ENCODE measurements around the gene HSFY2. TPM values are rescaled to one million over a fixed set of nuclear protein-coding genes. Genes with fewer than 3 reads are reported as not detected.
"Not testable (repeated sequence)": the region's sequence is repeated elsewhere in the genome, so short reads cannot be mapped to it uniquely, and the experiment has no call there.

The HSFY2 gene, protein sequence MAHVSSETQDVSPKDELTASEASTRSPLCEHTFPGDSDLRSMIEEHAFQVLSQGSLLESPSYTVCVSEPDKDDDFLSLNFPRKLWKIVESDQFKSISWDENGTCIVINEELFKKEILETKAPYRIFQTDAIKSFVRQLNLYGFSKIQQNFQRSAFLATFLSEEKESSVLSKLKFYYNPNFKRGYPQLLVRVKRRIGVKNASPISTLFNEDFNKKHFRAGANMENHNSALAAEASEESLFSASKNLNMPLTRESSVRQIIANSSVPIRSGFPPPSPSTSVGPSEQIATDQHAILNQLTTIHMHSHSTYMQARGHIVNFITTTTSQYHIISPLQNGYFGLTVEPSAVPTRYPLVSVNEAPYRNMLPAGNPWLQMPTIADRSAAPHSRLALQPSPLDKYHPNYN
- total RNA-seq (under 1 TPM in 1 of 5 donors, not detected in 4; 0.37 TPM), polyA plus RNA-seq (under 1 TPM in 2 of 3 donors, not detected in 1; 0.08 to 0.25 TPM)
- long read RNA-seq, donor 1 = 0 reads
- long read RNA-seq, donor 2 = 0 reads
- long read RNA-seq, donor 3 = 0 reads
- long read RNA-seq, donor 4 = 0 reads
- long read RNA-seq, donor 5 = 0 reads
- long read RNA-seq, donor 6 = 0 reads
- long read RNA-seq, donor 7 = 0 reads
- long read RNA-seq, donor 8 = 0 reads
- long read RNA-seq, donor 9 = 0 reads
- long read RNA-seq, donor 10 = 0 reads

- H3K36me3 ChIP-seq; H3K4me1 ChIP-seq; intact Hi-C loops (cut with DNase I; ENCODE audit: low total_unique reads); DNase-seq; H3K27me3 ChIP-seq; H3K9me3 ChIP-seq; H3K27ac ChIP-seq; H3K4me3 ChIP-seq: not testable (repeated sequence)
- no CpG with 5 or more reads among the region's 1 CpG for WGBS, 5 donors
These were observed at the start of gene HSFY2 for GRCh38 chrY:18773635-18774034. HSFY2 (minus strand) TSS chrY:18773735; CDS start chrY:18773618, 117 bp downstream.

DNA sequence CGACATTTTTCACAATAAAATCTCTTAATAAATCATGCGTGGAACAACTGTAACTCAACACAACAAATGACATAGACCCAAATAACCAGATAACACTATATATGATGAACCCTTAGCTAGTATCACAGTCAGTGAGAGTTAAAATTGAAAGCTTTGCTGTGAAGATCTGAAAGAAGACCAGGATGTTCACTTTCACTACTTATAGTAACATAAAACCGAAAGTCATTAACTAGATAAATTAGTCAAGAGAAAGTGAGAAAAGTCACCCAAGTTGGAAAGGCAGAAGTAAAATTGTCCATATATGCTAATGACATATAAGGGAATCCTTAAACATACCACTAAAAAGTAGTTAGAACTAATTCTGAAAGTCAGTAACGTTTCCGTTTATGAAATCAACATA, 42.2 kb upstream of the HSFY2 start:
- H3K4me3 ChIP-seq; H3K27ac ChIP-seq; H3K9me3 ChIP-seq; H3K4me1 ChIP-seq; intact Hi-C loops (cut with DNase I; ENCODE audit: low total_unique reads); H3K27me3 ChIP-seq; H3K36me3 ChIP-seq; DNase-seq: not testable (repeated sequence)
- no CpG with 5 or more reads among the region's 5 CpGs for WGBS, 5 donors

DNA sequence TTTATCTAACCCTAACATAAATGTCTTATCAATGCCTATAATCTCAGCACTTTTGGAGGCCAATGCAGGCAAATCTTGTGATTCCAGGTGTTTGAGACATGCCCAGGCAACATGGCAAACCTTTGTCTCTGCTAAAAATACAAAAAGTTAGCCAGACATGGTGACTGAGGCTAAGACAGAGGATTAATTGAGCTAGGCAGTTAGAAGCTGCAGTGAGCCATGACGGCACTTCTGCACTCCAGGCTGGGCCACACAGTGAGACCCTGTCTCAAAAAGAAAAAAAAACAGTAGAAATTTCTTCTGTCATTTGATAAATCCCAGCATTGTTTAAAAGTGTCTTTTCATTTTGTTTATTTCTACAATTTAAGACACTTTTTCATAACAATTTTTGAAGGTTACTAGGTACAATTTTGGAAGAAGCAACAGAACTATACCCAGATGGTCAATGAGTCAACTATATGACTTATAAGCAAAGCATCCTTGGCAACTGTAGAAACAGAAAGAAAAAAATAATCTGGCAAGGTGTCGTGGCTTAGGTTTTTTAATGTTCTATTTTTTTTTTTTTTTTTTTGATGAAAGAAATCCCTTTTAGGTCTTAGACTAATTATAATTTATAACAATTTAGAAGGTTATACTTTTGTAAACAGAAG, 15.3 kb upstream of the HSFY2 start:
- H3K36me3 ChIP-seq; intact Hi-C loops (cut with DNase I; ENCODE audit: low total_unique reads); H3K4me1 ChIP-seq; H3K4me3 ChIP-seq; H3K9me3 ChIP-seq; H3K27me3 ChIP-seq; DNase-seq; H3K27ac ChIP-seq: not testable (repeated sequence)
- no CpG with 5 or more reads among the region's 2 CpGs for WGBS, 5 donors

- H3K9me3 ChIP-seq; intact Hi-C loops (cut with DNase I; ENCODE audit: low total_unique reads); H3K27me3 ChIP-seq; H3K4me3 ChIP-seq; H3K36me3 ChIP-seq; DNase-seq; H3K4me1 ChIP-seq; H3K27ac ChIP-seq: not testable (repeated sequence)
- WGBS, 5 donors = no CpG with 5 or more reads among the region's 2 CpGs
These were observed 19.5 kb downstream of the HSFY2 start for GRCh38 chrY:18754077-18754476.

GRCh38 chrY:18753133-18753815, 20.3 kb downstream of the HSFY2 start:
- H3K36me3 ChIP-seq; H3K27me3 ChIP-seq; intact Hi-C loops (cut with DNase I; ENCODE audit: low total_unique reads); H3K9me3 ChIP-seq; DNase-seq; H3K4me3 ChIP-seq; H3K4me1 ChIP-seq; H3K27ac ChIP-seq: not testable (repeated sequence)
- WGBS, 5 donors = no CpG with 5 or more reads among the region's 2 CpGs

DNA sequence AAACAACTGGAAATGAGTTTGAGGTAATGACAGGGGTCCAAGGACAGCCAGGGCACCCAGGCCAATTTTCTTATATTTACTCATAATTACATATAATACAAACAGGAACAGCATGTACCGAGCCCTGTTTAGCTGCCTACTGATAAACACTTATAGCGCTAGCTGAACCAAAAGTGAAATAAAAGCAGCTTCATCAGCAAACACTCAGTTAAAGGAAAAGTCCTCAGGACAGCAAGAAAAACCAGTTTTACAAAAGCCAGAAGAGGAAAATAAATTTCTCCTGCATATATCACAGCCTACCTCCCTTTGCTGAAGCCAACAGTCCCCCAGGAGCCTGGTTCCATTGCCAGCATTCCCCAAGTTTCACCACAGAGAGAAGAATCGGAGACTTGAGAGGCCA, 49.8 kb downstream of the HSFY2 start:
- no CpG with 5 or more reads among the region's 3 CpGs for WGBS, 5 donors
- H3K27ac ChIP-seq; intact Hi-C loops (cut with DNase I; ENCODE audit: low total_unique reads): not testable (repeated sequence)

More for the DNA sequence above, 49.8 kb downstream of the HSFY2 start:
- DNase-seq, H3K9me3 ChIP-seq, H3K4me3 ChIP-seq, H3K27me3 ChIP-seq, H3K36me3 ChIP-seq, H3K4me1 ChIP-seq: not testable (repeated sequence)

Small RNA genes within 50 kb of the gene (small RNA-seq; reads per million reads assigned to genes)
- gene GPM6BP2 = 0 reads per million in 4 donors

Other genes with a start within 250 kb of the HSFY2 start
- gene HSFY1, start 227.0 kb downstream of the HSFY2 start, total RNA-seq = not detected
- under 1 TPM in 1 of 3 donors, not detected in 2; 0.08 TPM for gene HSFY1, start 227.0 kb downstream of the HSFY2 start, polyA plus RNA-seq